GM18909 (cell line): ENCODE results near the gene LIPH.

Experiments used
- ATAC-seq: cut with Tn5 transposase; IDR thresholded peaks from one replicate; pipeline ENCODE4 v1.9.1; 2021; ENCODE audit warnings: mild to moderate bottlenecking; ENCODE audit not compliant: unreplicated experiment, poor library complexity

LIPH gene

DNA sequence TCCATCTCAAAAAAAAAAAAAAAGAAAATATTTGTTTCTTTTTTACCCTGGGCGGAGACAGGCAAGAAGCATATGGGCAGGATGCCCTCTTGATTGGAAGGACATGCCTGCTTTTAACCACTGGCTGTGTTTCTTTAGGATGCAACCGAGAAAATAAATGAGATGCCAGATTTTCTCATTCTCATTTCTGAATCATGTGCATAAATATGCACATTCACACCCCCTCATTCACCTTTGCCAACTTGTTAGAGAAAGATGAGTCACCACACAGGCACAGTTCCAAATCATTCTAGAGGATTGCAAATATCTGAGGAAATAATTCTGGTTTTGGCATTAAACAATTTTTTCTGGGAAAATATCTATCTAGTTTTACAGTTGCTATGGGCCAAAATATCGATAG is 3.3 kb downstream of the LIPH start:
- ATAC-seq = no peak

DNA sequence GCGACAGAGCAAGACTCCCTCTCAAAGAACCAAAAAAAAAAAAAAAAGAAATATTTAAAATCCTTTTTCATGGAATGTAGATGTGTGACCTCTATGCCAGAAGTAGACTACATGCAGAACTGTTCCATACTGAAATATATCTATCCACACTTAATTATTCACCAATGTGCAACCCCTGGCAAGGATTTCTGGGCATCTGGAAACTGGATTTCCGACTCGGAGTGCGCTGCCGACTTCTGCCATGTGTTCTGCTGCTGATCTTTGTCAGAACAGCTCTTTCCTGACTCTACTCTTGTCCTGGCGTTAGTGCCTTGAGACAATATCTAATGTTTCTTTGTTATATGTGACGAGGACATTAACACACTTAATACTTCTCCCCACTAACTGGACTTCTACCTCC is 11.7 kb downstream of the LIPH start:
- no peak for ATAC-seq

GRCh38 chr3:185539934-185540333 is 12.5 kb downstream of the LIPH start:
- ATAC-seq = no peak

DNA sequence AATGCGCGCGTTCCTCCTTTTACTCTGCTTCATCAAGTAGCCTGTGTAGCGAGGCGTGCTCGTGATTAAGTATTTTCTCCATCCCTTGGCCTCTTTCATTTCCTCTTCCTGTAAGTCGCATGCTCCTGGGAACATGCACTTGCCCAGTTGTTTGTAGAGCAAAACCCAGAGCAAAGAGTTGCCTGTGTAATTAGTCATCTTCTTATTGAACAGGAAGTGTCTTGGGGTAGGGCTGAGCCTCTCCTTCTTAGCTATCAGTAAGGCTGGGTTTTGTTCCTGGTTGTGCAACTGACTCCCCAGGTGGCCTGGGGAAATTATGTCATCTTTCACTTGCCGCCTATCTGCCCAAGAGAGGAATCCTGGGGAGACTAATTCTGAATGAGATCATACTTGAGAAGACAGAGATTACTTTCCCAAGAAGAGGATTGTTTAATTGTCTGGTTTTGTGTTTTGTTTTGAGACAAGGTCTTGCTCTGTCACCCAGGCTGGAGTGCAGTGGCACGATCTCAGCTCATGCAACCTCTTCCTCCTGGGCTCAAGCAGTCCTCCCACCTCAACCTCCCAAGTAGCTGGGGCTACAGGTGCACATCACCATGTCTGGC is 14.9 kb downstream of the LIPH start:
- ATAC-seq = peak; percentile 98

DNA sequence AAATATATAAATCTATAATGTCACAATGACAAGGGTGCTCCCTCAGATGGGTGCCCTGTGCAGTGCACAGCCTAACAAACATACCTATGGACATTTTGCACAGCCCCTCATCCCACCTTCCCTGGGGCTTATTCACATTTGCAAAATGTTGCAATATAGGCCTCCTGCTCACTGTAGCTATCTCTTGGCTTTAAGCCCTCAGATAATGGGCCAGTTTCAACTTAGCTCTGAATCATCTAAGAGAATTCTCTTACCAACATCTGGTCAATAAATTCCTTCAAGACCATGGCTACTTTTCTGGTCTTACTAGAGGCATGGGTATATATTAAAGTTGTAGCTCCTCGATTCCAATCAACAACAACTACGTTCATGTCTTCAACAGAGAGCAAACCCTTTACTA is 17.9 kb downstream of the LIPH start:
- ATAC-seq = no peak

GRCh38 chr3:185532901-185533300 is 19.5 kb downstream of the LIPH start:
- ATAC-seq = no peak

GRCh38 chr3:185530856-185531255 is 21.5 kb downstream of the LIPH start:
- ATAC-seq = no peak

DNA sequence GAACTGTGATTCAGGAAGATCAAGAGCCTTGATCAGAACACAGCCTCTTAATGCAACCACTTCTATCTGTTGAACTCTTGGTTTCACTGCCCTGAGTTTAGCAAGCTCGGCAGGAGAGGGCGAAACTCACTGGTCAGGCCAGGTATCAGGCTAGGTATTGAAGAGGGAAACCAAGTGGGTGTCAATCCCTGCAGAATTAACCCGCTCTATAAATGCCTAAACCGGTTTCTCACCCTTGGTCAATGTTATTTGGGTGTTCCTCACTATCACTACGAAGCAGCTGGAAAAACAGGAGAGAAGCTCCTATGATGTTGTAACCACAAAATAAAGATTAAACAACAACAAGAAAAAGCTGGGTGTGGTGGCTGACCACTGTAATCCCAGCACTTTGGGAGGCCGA is 23.9 kb downstream of the LIPH start:
- ATAC-seq = no peak

- no peak for ATAC-seq
Observed at GRCh38 chr3:185527364-185527763, 25.0 kb downstream of the LIPH start.

- no peak for ATAC-seq
Observed at GRCh38 chr3:185526349-185526951, 25.9 kb downstream of the LIPH start.

- ATAC-seq = no peak
Observed at GRCh38 chr3:185521349-185522138, 30.8 kb downstream of the LIPH start.

DNA sequence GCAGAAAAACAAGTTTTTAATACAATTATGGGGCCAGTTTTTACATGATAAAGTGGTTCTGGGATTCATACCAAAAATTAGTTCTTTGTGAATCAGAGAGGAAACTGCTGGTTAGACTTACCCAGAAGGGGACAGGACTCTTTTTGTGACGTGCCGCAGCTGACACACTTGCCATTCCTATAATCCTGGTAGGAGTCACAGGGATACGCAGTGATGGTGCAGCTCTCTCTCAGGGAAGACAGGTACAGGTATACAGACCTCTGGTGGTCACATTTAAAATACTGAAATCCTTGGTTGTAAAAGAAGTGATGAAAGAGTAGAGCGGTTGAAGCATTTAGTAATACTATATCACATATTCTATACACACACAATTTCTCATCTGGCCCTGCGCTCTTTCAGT is 33.4 kb downstream of the LIPH start:
- no peak for ATAC-seq

DNA sequence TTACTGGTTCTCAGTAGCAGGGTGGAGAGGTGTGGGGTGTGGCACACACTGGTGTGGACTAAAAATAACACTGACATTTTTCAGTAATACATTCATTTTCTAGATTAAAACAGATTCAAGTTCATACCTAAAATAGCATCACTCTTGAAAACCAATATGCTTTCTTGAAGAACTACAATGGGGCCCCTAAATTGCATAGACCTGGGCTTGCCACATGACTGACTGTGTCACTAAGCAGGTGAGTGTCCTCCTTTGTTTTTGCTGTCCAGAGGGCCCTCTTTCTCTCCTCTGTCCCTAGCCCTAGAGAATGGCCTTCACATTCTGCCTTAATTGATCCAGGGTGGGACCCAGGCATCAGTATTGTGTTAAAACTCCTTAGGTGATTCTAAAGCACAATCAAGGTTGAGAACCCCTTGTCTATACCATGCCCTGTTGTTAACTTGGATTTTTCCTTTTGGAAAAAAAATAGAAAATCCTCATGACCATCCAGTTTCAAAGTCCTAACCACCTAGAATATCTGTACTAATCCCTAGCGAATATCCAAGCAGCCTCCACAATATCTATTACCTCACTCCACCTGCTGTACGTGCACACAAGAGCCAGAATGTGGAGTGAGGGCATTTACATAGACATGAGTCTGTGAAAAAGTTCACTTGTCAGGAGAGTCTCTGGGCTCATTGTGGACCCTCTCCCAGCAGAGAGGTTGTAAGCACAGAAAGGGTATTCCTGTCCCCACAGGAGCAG is 34.8 kb downstream of the LIPH start:
- ATAC-seq = no peak

- ATAC-seq = no peak
Observed at GRCh38 chr3:185511711-185512110, 40.7 kb downstream of the LIPH start.

DNA sequence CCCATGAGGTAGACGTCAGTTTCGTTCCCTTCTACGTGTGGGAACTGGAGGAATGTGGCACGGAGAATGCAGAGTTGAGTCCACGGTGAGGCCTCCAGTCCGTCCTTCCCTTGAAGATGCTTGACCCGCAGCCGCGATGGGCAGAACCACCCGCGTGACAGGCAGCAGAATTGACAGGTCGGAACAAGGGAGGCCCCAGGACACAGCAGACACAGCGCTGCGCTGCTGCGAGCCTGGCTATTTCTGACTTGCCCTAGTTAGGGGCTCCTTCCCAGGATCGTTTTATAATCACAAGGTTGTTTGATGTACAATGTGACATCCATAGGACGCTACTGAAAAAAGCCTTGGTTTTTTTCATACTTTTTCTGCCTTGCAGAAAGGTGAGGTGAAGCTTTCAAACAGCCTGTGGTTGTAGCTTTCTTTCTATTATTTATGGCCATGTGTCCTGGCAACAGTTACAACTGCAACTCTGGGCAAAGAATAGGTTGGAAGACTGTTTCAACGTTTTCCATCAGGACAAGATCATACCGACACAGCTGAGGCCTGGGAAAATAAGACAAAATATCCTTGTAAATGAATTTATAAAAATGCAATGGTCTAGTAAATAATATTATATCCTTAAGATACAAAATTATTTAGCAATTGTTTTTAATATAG is 43.9 kb downstream of the LIPH start:
- no peak for ATAC-seq

GRCh38 chr3:185507883-185508282 is 44.5 kb downstream of the LIPH start:
- no peak for ATAC-seq

DNA sequence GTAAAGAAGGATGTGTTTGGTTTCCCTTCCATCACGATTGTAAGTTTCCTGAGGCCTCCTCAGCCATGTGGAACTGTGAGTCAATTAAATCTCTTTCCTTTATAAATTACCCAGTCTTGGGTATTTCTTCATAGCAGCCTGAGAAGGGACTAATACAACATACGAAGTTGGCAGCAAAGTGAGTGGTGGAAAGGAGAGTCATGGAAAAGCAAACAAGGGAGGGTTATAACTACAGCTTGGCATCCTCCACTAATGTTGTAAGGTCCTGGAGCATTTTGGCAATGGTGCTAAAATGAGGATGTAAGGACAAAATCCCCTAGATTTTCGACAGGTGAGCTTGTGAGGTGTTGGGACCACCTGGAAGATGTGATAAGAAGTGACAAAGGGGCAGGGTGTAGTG is 47.8 kb downstream of the LIPH start:
- ATAC-seq = no peak

- ATAC-seq = no peak
Observed at GRCh38 chr3:185503521-185503920, 48.9 kb downstream of the LIPH start.

DNA sequence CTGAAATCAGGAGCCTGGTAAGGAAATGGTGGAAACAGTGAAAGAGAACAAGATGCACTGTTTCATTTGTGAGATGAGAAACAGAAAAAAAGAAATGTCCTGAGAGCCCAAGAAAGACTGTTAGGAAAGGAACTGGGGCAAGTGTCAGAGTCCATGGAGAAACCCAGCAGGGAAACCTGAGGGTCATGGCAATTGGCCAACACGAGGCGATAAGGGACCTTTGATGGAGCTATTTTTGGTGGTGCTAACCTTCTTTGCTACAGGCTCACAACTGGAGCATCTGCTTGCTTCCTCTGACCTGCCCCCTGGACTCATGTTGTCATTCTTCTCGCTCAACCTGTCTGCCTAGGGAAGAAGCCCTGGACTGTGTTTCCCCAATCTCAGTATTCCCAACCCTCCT is 49.4 kb downstream of the LIPH start:
- ATAC-seq = no peak

DNA sequence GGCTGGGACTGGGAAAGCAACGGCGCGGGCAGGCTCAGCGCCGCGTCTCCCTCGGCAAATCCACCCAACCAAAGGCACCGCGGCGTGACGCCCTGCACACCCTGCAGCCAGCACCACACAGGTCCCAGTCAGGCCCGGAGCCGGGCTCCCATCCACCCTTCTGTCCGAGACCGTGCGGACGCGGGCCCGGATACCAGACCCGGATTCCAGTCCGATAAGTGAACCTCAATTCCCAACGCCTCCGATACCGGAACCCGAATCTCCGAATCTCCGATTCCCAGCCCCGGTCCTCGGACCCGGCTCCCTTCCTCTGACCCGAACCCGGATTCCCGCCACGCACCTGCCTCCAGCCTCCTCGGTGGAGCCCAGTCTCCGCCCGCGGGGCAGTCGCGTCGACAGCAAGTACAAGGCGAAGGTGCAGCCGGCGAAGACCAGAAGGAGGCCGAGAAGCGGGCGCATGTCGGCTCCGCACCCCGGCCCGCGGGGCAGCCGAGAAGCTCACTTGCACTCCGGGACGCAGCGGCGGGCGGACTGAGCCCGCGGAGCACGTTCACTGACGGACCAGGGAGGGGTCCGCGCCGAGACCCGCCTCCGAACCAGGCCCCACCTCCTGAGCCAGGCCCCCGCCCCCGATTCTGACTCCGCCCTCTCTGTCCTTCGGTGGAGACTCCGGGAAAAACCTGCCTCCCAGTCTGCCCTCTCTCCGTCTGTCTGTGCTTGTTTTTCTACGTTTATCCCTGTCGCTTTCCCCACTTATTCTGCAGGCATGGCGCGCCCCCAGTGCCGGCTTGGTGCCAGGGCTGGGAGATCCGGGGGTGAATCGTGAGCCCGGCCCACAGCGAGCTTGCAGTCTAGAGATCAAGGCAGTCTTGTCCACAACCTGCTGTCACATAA is 53.6 kb downstream of the LIPH start, which contains the start of gene TMEM41A:
Gene TMEM41A, minus strand, starts transcription at position 533 of the 894 bp plus-strand sequence. Its CDS starts 74 bp downstream, at position 459.
- ATAC-seq = peak; percentile 97
